CD4-positive, alpha-beta T cell treated with Interleukin-1 beta for 1 hour (primary cell): Measurements from ENCODE around the gene CYSLTR2.
"Not testable (repeated sequence)": the region's sequence is repeated elsewhere in the genome, so short reads cannot be mapped to it uniquely, and the experiment has no call there.

ENCODE experiments used
- DNase-seq, 2 donors: peaks; one replicate each; pipeline ENCODE4 v3.0.0-alpha.2; 2020 to 2022

CYSLTR2 gene

DNA sequence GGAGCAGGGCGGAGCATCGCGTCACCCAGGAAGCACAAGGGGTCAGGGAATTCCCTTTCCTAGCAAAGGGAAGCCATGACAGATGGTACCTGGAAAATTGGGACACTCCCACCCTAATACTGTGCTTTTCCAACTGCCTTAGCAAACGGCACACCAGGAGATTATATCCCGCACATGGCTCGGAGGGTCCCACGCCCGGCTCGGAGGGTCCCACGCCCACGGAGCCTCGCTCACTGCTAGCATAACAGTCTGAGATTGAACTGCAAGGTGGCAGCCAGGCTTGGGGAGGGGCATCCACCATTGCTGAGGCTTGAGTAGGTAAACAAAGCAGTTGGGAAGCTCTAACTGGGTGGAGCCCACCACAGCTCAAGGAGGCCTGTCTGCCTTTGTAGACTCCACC, 42.9 kb downstream of the CYSLTR2 start:
- not testable (repeated sequence) for DNase-seq

DNA sequence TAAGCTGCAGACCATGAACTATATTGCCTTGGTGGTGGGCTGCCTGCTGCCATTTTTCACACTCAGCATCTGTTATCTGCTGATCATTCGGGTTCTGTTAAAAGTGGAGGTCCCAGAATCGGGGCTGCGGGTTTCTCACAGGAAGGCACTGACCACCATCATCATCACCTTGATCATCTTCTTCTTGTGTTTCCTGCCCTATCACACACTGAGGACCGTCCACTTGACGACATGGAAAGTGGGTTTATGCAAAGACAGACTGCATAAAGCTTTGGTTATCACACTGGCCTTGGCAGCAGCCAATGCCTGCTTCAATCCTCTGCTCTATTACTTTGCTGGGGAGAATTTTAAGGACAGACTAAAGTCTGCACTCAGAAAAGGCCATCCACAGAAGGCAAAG, 53.7 kb downstream of the CYSLTR2 start:
- no peak for DNase-seq

DNA sequence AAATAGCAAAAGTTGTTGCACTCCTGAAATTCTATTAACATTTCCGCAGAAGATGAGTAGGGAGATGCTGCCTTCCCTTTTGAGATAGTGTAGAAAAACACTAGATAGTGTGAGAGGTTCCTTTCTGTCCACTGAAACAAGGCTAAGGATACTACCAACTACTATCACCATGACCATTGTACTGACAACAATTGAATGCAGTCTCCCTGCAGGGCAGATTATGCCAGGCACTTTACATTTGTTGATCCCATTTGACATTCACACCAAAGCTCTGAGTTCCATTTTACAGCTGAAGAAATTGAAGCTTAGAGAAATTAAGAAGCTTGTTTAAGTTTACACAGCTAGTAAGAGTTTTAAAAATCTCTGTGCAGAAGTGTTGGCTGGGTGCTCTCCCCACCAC, 55.0 kb downstream of the CYSLTR2 start:
- DNase-seq = no peak

DNA sequence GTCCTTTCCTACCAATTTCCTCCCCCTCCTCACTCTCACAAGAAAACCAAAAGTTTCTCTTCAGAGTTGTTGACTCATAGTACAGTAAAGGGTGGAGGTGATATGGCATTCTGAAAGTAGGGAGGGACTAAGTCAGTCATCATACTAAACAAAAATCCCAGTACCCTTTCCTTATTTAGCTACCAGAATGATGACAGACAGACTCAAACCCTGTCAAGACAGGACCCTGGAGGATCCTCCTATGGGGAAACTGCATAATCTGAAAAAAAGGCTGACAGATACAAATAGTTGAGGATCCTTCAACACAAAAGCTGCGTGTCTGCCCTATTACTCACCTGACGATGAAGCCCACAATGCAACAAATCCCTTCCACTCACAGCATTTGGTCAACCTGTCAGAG, 55.5 kb downstream of the CYSLTR2 start:
- DNase-seq = no peak

DNA sequence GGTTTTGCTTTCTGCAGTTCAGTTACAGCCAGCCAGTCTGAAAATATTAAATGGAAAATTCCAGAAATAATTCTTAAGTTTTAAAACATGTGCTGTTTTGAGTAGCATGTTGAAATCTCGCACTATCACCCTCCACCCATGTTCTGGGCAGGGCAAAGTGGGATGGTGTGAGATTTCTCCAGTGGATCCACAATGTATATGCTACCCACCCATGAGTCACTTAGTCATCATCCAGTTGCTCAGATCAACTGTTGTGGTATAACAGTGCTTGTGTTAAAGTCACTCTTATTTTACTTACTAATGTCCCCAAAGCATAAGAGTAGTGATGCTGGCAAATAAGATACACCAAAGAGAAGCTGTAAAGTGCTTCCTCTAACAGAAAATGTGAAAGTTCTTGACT, 56.4 kb downstream of the CYSLTR2 start:
- no peak for DNase-seq

DNA sequence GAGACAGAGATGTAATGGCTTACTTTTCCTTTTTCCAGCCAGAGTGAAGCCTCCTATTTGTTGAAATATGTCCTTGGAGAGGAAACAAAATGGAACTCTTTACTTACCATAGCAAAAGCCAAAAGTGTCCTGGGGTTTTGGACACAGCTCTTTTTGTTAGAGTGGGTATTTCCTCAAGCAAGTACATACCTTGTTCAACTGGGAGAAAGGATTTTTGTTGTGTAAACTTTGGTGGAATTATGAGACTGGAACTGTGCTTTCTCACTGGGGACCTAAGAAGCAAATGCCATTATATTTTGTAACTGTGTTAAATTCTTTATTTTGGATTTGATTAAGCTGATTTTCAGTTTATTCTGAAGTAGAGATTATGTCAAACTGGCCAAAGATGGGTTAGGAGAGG, 58.4 kb downstream of the CYSLTR2 start:
- no peak for DNase-seq

DNA sequence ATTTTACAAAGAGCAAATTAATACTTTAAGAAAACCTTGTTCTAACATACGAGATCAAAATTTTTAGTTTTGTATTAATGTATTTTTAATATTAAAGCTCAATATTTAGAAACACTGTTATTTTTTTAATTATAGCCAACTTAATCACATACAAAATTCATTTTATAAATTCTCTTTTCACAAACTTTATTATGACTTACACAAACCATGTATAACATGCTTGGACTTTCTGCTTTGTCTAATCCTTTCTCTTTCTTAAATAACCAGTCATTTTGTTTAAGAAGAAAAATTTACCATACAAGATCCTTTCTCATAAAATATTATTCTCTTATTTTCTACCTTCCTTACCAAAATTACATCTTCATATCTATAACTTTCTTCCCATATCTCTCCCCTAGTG, 62.2 kb downstream of the CYSLTR2 start:
- DNase-seq = no peak

DNA sequence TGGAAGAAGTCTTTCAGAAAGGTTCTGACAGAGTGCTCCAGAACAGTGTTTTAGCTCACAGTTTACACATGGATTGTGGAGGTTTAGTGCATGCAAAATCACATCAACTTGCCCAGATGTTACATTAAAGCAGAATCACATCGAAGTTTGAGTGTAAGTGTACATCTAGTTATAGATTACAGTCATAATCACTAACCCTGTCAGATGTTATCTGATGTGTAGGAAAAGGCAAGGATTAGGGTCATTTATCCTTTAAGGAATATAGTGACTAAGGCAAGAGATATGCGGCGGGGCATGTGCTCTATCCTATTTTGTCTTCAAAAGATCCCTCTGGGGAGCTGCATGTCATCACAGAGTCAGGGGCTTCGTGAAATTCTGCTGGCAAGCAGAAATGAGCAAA, 66.9 kb downstream of the CYSLTR2 start:
- no peak for DNase-seq

DNA sequence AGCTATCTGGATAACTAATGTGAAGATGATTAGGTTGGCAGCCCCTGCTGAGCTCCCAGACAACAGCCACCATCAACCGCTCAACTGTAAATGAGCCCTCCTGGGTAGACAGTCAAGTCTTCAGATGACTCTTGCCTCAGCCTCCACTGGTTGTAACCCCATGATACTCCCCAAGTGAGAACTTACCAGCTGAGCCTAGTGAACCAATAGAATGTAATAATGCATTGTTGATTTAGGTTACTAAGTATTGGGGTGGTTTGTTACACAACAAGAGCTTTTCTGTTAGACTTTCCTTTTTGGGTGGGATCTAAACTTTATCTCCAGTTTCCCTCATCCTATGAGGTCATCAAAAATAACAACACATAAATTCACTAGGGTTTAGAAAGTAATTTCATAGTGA, 69.4 kb downstream of the CYSLTR2 start:
- DNase-seq = no peak

DNA sequence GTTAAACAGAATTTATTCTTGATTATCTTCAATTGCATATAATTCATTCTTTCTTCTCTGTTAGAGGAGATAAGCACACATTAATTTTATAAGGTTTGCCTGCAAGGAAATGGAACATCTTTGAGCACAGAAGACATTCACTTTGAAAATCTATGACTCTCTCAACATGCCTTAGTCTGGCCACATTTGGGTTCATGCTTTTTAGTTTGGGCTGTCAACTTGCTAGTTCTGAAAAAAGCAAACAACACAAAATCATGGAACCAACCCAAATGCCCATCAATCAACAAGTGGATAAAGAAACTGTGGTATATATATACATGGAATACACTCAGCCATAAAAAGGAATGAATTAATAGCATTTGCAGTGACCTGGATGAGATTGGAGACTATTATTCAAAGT, 71.5 kb downstream of the CYSLTR2 start:
- DNase-seq = no peak

DNA sequence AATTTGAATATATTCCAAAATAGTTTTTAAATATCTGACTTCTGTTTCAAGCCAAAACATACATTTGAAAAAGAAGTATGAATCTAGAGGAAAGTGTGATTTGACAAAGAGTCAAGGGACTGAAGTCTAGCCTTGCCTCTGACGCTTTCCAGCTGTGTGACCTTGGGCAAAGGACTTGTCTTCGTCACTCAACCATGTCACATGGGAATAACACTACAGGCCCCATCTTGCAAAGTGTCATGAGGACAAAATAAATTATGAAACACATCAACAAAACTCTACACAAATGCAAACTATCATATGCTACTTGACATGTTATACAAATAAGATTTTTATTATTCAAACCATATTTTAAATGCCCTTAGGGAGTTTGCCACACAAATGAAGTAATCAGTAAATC, 73.0 kb downstream of the CYSLTR2 start:
- DNase-seq = no peak

DNA sequence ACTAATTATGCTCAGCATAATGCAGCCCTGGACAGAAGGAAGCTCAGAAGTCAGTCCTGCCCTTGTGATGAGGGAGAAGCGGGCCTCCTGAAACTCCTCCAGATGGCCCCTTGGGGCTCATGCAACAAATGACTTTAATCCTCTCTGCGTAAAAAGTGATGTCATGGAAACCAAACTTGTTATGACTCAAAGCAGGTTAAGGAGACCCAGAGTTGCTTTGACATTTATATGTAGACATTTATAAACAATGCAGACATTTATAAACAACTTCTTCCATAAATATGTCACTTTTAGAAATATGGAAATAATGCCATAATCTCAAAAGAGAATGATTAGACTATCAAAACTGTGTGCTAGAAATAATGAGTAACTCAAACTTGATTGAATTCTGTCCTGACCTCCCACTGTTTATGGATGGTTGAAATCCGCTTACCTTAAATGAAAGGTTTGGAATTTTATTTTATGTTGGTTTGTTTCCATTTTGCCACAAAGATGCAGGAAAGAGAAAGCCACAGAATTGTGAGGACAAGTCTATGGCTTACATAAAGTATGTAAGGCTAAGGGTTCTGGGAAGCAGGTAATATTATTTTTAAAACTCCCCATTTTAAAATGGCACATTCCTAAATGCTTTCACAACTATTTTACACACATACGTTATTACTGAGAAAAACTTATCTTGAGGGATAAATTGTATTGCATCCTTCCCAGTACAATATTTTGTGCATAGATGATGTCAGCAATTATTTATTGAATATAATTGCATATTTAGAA, 73.7 kb downstream of the CYSLTR2 start:
- no peak for DNase-seq

DNA sequence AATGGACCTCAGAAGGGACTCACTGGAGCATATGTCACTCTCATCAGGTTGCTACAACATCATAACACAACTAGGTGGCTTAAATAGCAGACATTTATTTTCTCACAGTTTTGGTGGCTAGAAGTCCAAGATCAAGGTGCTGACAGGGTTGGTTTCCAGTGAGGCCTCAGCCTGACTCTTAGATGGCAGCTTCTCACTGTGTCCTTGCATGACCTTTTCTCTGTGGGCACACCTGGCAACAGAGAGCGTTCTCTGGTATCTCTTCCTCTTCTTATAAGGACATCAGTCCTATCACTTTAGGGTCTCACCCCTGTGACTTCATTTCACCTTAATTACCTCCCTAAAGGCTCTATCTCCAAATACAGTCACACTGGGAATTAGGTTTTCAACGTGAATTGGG, 74.5 kb downstream of the CYSLTR2 start:
- DNase-seq = no peak

DNA sequence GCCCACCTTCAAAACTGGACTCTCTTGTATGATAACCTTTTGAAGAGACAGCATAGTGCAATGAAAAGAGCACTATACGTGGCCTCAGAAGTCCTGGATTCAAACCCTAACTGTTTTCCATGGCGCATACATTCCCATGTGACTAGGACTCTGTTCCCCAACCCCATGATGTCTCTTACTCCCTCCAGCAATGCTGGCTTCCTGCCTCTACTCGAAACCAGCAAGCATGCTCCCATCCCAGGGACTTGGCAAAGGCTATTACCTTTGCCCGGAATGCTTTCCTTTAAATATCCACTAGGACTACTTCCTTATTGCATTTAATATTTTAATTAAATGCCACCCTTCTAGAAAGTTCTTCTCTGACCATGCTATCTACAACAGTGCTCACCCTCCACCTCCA, 75.1 kb downstream of the CYSLTR2 start:
- no peak for DNase-seq

DNA sequence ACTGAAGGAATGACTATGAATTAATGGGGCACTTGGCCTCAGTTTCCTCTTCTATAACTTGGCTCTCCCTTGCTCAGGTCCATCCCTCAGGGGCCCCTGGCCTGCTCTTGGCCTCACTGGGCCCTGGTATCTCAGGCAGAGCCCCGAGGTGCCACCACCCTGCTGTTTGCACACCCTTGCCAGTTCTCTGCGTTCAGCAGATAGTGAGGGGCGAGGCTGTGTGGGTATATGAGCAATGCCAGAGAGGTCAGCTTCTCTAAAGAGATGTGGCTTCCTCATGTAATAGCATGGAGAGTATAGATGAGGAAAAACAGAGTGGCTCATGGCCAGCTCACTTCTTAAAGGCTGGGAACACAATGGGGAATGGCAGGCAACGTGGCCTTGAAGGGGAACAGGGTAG, 76.1 kb downstream of the CYSLTR2 start:
- DNase-seq = no peak

DNA sequence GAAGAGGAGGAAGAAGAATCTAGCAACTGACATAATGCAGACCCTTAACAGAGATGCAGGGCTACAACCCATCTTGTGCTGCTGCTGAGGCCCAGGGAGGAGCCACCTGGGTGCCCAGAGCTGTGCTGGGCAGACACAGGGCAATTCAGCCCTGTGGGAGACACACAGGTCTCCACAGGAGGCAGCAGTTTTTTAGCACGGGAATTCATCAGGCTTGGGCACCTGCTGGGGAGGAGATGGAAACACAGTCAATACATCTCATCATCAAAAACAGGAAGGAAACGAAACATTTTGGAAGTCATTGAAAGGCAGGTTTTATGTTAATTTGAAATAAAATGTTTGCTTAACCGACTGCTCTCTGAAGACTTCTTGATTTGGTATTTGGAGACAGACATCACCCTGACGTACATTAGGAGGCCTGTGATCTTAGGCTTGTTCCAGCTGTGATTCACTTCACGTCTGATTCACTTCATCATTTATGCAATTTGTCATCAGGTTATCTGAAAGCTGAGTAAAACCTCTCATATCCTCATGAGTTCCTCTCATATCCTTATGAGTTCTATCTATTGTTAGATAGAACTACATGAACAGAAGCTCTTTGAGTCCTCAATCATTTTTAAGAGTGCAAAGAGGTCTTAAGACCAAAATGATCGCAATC, 77.4 kb downstream of the CYSLTR2 start:
- DNase-seq = no peak

DNA sequence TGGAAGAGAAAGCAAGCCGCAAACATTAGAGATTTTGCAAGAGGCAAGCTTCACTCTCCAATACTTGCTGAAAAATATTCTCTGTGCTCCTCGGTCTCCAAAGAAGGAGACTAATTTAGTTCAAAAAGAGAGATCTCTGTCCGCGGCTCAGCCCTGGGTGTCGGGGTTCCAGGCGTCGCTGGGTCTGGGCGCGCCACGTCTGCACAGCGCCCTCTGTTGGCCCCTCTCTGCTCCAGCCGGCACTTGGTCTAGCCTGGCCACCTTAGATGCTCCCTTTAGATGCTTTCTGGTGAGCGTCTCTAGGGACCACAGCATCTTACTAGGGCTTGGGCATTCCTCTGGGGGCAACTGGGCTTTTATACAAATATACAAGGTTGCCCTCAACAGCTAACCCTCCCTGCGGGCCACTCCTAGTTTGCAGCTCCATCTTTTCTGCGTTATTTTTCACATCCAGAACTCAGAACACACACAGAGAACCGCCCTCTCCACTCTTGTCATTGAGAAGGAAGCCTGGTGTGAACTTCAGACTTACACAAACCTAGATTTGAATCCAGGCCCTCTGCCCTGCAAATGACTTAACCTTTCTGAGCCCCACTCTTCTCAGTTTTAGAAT, 78.3 kb downstream of the CYSLTR2 start:
- DNase-seq = peak; percentile 61

DNA sequence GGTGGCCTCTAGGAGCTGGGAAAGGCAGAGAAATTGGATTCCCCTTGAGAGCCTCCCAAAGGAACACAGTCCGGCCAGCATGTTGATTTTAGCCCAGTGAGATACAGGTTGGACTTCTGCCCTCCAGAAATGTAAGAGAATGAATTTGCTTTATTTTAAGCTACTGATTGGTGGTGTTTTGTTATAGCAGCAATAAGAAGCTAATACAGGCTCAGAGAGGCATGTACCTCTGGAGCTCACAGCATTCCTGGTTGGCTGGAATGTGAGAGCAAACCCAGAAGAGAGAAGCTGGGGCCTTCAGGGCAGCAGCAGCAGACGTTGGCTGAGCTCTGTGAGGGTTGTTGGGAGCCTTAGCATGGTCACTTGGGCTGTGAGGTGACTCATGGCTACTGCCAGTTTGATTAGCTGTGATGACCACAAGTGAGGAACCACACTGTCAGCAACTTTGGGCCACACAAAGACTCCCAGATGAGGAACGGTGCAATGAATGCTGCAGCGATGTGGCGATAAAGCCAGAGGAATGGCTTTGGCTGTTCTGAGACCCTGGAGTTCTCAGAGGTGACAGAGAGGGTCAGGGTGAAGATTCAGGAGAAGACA, 80.1 kb downstream of the CYSLTR2 start:
- no peak for DNase-seq

DNA sequence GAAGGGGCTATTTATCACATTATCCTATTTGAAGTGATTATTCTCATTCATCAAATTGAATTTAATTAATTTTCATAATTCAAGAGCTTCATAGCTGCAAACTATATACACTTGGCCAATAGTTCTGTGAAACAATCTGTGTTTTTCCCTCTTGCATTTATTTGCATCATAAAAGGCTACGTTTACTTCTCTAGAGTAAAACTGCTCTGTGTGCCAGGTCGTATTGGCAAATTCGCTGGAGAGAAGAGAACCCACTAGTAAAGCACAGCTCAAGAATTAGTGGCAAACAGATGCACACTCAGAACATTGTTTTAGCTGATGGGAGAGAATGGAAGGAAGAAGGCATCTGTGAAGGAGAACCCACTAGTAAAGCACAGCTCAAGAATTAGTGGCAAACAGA, 81.8 kb downstream of the CYSLTR2 start:
- no peak for DNase-seq

DNA sequence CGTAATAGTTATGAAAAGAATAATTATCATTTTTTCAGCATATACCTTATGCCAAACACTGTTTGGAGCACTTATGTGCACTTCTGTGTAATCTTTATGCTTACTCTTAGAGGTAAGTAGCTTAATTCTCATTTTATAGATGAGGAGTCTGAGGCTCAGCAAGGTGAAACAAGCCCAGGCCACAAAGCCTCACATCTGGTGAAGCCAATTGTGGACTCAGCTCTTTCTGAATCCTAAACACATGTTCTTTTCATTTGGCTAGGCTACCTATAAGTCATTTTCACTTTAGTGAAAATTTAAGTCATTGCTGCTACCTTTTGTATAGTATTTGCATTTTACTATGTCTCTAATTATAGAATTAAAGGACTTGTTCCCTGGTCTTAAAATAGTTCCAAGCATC, 84.0 kb downstream of the CYSLTR2 start:
- DNase-seq = no peak

DNA sequence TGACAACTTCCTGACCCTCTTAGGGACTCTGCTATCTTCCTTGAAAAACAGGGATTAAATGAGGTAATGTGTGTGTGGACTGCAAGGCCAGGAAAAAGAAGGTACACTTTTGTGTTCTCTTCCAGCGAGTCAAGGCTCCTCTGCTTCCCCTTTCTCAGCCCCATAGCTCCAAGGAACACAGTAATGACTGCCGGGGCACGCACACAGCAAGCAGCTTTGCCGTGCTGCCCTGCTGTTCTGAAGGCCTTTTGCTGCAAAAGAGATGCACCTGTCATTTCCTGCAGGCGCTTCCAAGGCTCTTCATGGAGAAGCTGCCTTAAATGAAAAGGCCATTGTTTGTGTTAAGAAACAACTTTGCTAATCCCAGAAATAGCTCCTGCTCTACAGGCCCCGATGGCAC, 84.6 kb downstream of the CYSLTR2 start:
- DNase-seq = no peak

DNA sequence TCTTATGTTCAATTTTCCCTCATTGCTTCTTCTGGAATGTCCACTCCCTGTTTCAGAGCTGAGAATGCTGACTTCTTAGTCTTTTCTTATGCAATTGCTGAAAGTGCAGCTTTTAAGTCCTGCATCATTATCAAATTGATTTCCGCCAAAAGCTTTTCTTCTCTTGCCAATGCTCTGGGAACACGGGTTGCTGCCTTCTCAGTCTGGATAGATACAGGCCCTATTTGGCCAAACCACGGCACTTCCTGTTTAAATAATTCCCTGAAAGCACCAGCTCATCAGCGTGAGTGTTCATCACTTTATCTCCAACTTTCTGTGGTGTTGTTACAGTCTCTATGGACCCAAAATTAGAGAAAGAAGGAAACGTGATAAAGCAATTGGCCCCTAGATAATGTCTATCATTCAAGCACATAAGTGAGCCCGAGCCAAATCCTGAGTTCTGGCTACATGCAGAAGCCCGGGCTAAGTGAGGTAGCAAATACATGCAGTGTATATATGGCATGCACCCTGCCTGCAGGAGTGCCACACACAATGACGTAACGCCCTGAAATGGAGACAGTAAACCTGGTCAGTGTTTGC, 85.7 kb downstream of the CYSLTR2 start:
- no peak for DNase-seq

DNA sequence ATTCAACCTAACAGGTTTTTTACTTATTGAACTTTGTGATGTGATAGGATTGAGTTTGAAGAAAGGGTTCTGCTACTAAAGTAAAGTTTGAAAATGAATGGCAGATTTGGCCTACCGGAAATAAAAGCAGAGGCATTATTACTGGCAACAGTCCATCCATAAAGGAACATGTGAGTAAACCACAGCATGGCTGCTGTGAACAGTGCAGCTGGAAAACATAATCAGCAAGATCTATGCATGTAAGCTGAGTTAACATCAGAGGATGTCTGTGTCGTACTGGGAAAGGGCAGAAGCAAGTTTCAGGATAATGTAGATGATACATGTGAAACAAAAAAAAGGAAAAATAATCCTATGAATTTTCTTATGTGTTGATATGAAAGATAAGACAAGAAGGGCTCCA, 87.6 kb downstream of the CYSLTR2 start:
- DNase-seq = no peak

DNA sequence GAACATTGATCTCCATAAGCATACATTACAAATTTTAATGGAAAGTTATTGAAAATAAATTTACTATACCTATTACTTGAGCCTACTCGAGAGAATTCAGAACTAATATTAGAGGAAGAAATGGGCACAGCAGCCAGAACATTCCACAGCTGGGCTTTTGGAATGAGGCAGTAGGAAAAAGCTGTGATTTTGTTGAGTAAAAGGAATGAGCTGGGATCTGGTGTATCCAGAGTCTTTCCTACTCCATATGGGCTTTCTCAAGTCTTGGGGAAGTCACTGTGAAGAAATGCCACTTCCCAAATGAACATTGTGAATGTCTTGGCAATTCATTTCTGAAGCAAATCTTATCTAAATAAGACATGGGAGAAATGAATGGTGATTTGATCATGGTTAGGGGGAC, 93.1 kb downstream of the CYSLTR2 start:
- no peak for DNase-seq
